ENCODE measurements around the gene KLF8.

KLF8 gene

DNA sequence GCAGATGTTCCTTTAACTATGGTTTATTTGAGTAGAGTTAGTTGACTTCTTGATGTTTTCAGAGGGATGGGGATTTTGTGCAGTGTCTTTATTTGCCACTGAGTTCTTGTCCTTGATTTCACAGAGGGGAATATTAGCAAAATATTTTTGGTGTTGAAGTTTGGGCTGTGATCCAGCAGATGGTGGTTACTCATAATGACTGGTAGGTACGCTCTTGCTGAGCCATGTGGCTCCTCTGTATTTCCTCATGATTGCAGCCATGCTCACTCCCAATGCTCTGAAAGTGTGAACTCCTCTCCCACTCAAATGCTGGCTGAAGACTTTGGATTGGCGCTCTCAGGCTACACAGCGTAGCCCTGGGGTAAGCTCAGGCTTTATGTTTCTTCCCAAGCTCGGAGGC lies 77.7 kb downstream of the KLF8 start:
- DNase-seq (ENCODE audit: low read depth in 2 of 2) = no peak

DNA sequence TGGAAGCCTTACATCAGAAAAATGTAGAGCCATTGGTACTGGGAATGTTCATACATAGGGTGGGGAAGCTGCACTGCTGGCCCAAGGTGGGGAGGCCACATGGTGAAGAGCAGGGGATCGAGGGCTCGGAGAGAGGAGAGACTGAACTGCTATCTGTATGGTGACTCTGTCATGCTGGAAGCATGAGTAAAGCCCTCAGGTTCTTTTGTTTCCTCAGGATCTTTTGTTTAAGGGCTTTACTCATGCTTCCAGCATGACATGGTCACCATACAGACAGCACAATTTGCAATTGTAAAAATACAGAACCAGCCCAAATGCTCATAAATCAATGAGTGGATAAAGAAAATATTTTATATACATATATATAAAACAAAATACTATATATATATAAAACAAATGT lies 78.4 kb downstream of the KLF8 start:
- no peak for DNase-seq (ENCODE audit: low read depth in 2 of 2)

DNA sequence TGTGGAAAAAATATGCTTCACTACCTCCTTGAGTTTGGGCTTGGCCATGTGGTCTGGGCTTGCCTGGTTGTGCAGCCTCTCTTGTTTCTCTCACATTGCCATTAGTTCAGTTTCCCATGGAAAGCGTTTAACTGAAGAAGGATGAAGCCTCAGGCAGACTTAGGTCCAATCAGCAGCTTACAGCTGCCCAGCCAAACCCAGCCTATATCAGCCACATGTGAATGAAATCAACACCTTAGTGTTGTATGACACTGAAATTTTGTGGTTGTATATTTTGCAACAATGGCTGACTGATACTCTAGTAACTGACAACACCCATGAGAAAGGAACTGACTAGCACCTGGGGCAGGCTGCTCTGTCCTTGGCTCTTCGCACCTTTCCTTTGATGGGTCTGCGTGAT lies 81.2 kb downstream of the KLF8 start:
- DNase-seq (ENCODE audit: low read depth in 2 of 2) = no peak

DNA sequence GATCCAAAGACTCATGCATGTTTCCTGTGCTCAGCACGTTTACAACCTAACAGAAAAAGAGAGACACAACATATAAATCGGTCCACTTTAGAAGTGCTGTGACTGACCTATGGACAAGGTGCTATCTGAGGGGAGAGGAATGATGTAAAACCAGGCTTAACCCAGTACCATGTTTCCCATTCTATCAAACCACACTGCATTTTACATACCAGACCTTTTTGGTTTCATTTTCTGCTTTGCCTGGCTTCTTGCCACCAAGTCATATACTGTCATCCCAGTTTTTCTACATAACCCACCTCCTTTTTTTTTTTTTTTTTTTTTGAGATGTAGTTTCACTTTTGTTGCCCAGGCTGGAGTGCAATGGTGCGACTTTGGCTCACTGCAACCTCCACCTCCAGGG lies 82.2 kb downstream of the KLF8 start:
- no peak for DNase-seq (ENCODE audit: low read depth in 2 of 2)

DNA sequence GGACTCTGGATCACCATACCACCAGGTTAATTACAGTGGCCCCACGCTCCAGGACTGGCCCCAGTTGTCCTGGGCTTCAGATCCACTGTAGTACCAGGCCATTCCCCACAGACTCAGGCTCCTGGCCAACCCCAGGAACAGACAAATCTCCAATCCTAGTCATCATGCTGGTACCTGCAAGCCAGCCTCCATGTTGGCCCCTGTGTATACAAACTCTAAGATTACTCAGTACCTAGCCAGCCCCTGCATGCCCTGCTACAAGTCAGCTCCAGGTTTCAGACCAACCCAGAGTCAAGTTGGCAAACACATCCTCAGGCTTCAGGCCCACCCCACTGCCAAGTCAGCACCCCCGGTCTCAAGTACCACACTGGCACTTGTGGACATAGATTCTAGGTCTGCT lies 85.9 kb downstream of the KLF8 start:
- no peak for DNase-seq (ENCODE audit: low read depth in 2 of 2)

DNA sequence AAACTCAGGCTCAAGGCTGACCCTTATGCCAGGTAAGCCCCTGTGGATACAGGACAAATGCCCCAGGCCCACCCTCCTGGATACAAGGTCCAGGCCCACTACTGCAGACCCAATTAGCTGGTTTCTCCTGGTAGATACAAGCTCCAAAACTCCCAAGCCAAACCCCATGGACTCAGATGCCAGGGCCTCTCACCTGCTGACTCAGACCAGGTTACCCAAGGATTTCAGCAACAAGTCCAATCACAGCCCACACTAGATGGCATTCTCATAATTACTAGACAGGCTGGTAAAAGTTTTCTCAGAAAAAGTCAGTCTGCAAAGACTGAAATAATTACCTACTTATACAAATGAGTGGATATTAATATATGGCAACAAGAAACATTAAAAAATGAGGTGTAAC lies 87.0 kb downstream of the KLF8 start:
- DNase-seq (ENCODE audit: low read depth in 2 of 2) = no peak

All from fibroblast of skin of left quadriceps (primary cell).